GM23338 (cell line): ENCODE measurements around the gene TAS2R31. TPM values are rescaled to one million over a fixed set of nuclear protein-coding genes. Genes with fewer than 3 reads are reported as not detected.

Experiments
- ATAC-seq: fragments of 200-7000 bp; cut with Tn5 transposase; 3 replicates; pipeline ENCODE4 v1.9.1; 2020
- DNase-seq: peaks from one replicate; pipeline ENCODE4 v3.0.0-alpha.2; 2015; ENCODE audit warnings: low spot score
- H2AFZ ChIP-seq: fragments of 200-600 bp; sonication (generic); 2 replicates; pipeline ENCODE4 v1.8.0; 2016; ENCODE audit warnings: antibody characterized with exemption, mild to moderate bottlenecking, moderate library complexity
- H3F3A ChIP-seq: fragments of 200-600 bp; sonication (generic); replicated peaks from 2 replicates; pipeline ENCODE4 v1.8.0; 2017; ENCODE audit warnings: antibody characterized with exemption, mixed run types, low read depth
- H3K27ac ChIP-seq: fragments of 200-600 bp; sonication (generic); 2 replicates; pipeline ENCODE4 v1.6.1; 2016; ENCODE audit warnings: low read depth
- H3K27me3 ChIP-seq: fragments of 200-600 bp; sonication (generic); 2 replicates; pipeline ENCODE4 v1.8.0; 2016; ENCODE audit warnings: mild to moderate bottlenecking, mixed run types, moderate library complexity; ENCODE audit not compliant: insufficient read depth
- H3K36me3 ChIP-seq: fragments of 200-600 bp; sonication (generic); 2 replicates; pipeline ENCODE4 v1.8.0; 2016; ENCODE audit warnings: mild to moderate bottlenecking; ENCODE audit not compliant: insufficient read depth
- H3K4me1 ChIP-seq: fragments of 200-600 bp; sonication (generic); 2 replicates; pipeline ENCODE4 v1.8.0; 2016; ENCODE audit warnings: mild to moderate bottlenecking, moderate library complexity; ENCODE audit not compliant: insufficient read depth
- H3K4me2 ChIP-seq: fragments of 200-600 bp; sonication (generic); 2 replicates; pipeline ENCODE4 v1.7.1; 2017; ENCODE audit warnings: mixed run types
- H3K4me3 ChIP-seq: fragments of 200-600 bp; sonication (generic); 2 replicates; pipeline ENCODE4 v1.6.1; 2016; ENCODE audit warnings: mixed run types
- H3K79me2 ChIP-seq: fragments of 200-600 bp; sonication (generic); replicated peaks from 2 replicates; pipeline ENCODE4 v1.8.0; 2017; ENCODE audit warnings: mild to moderate bottlenecking; ENCODE audit not compliant: insufficient read depth
- H3K9me2 ChIP-seq: fragments of 200-600 bp; sonication (generic); 2 replicates; pipeline ENCODE4 v1.8.0; 2017; ENCODE audit not compliant: insufficient read depth
- H4K20me1 ChIP-seq: fragments of 200-600 bp; sonication (generic); replicated peaks from 2 replicates; pipeline ENCODE4 v1.8.0; 2017; ENCODE audit warnings: mild to moderate bottlenecking; ENCODE audit not compliant: insufficient read depth
- H3K27ac Mint-ChIP-seq: 2 replicates; pipeline ENCODE4 v1.8.0; 2020; ENCODE audit warnings: inconsistent platforms, mild to moderate bottlenecking, moderate library complexity, mixed read lengths
- H3K27me3 Mint-ChIP-seq: 3 replicates; pipeline ENCODE4 v1.8.0; 2022; ENCODE audit warnings: low read depth, mild to moderate bottlenecking, moderate library complexity, mixed read lengths, inconsistent platforms; ENCODE audit not compliant: insufficient read depth, poor library complexity
- H3K36me3 Mint-ChIP-seq: 3 replicates; pipeline ENCODE4 v1.8.0; 2021; ENCODE audit warnings: low read depth, mild to moderate bottlenecking, inconsistent platforms, moderate library complexity, mixed read lengths
- H3K4me1 Mint-ChIP-seq: 3 replicates; pipeline ENCODE4 v1.8.0; 2020; ENCODE audit warnings: mild to moderate bottlenecking, inconsistent platforms, mixed read lengths
- H3K4me3 Mint-ChIP-seq: 3 replicates; pipeline ENCODE4 v1.8.0; 2021; ENCODE audit warnings: moderate library complexity, mild to moderate bottlenecking, inconsistent platforms, mixed read lengths
- H3K9me3 Mint-ChIP-seq: 3 replicates; pipeline ENCODE4 v1.8.0; 2020; ENCODE audit warnings: moderate library complexity, mild to moderate bottlenecking, inconsistent platforms, mixed read lengths
- CREB1 ChIP-seq: fragments of 250-450 bp; sonication (Bioruptor Pico); IDR thresholded peaks from 2 replicates; pipeline ENCODE4 v1.5.0; 2020; ENCODE audit warnings: low read depth, mild to moderate bottlenecking, moderate library complexity
- CTCF ChIP-seq, 2 experiments: fragments of 200-600 bp in 1 of 2; sonication (generic) in 1 of 2; conservative IDR thresholded peaks; 2 replicates each; pipeline versions ENCODE4 v1.5.1 to v1.6.1; 2016 to 2017; ENCODE audit warnings: antibody characterized with exemption in 2 of 2, low read depth in 2 of 2, mild to moderate bottlenecking in 2 of 2, moderate library complexity in 1 of 2
- NANOG ChIP-seq: IDR thresholded peaks from 2 replicates; pipeline ENCODE4 v1.6.1; 2016; ENCODE audit warnings: antibody characterized with exemption, borderline replicate concordance
- POLR2AphosphoS5 ChIP-seq: IDR thresholded peaks from 2 replicates; pipeline ENCODE4 v1.6.1; 2016; ENCODE audit warnings: antibody characterized with exemption, low read depth
- ZNF114 ChIP-seq: fragments of 250-450 bp; sonication (Bioruptor Pico); IDR thresholded peaks from 2 replicates; pipeline ENCODE4 v1.5.0; 2020; ENCODE audit warnings: mild to moderate bottlenecking, moderate library complexity
- ZNF462 ChIP-seq: fragments of 250-450 bp; sonication (Bioruptor Pico); IDR thresholded peaks from 2 replicates; pipeline ENCODE4 v1.5.0; 2020; ENCODE audit warnings: mild to moderate bottlenecking, moderate library complexity
- polyA plus RNA-seq: library from polyadenylated mRNA; unstranded; fragments of >200 nt; fragmentation: Nextera tagmentation; extraction: Ambion mirVana; gene quantifications from 2 replicates; pipeline ENCODE4 v1.2.1, GENCODE V29; 2016
- total RNA-seq: library from RNA; depleted of rRNA; stranded (reverse); fragments of >200 nt; shearing (Covaris generic); gene quantifications from 2 replicates; pipeline ENCODE4 v1.2.3, GENCODE V29; 2014

Gene TAS2R31
- total and polyA plus RNA-seq, 2 experiments from 2014 or later = 12.9 TPM; not detected in 1

- TF ChIP-seq ZNF462 (CRISPR knock-in tag) (no peak), CTCF (conservative IDR thresholded peaks at IDR 0.05; ENCODE audit: low read depth in 2 of 2) (peak; percentile 61 to 74), CREB1 (CRISPR knock-in tag) (no peak)
These were observed 5.1 kb downstream of the TAS2R31 start (continued) for GRCh38 chr12:11026118-11026517.

GRCh38 chr12:11023387-11023786, 7.8 kb downstream of the TAS2R31 start:
- no peak for ATAC-seq
- H3K9me2 ChIP-seq = no peaks in the 10 kb centered on the region
- no peak overlapping the region for H3K27ac ChIP-seq
- peaks cover 5% of the 10 kb centered on the region for H3K9me3 Mint-ChIP-seq
- peaks cover 10% of the 10 kb centered on the region; the same call in 2 of the 3 replicates for H3K36me3 Mint-ChIP-seq
- no peak for DNase-seq
- no peak overlapping the region for H2AFZ ChIP-seq
- H3F3A ChIP-seq = no peaks in the 10 kb centered on the region
- no peak overlapping the region for H3K4me3 ChIP-seq
- no peak overlapping the region for H3K4me2 ChIP-seq
- no peak overlapping the region for H3K27ac Mint-ChIP-seq
- H3K36me3 ChIP-seq = no peaks in the 10 kb centered on the region
- no peaks in the 10 kb centered on the region for H3K27me3 Mint-ChIP-seq
- H3K79me2 ChIP-seq = no peaks in the 10 kb centered on the region
- H3K4me3 Mint-ChIP-seq = no peak overlapping the region
- peaks cover 4% of the 10 kb centered on the region; the same call in 1 of the 3 replicates for H3K4me1 Mint-ChIP-seq
- no peaks in the 10 kb centered on the region for H4K20me1 ChIP-seq
- no peaks in the 10 kb centered on the region for H3K4me1 ChIP-seq
- no peaks in the 10 kb centered on the region for H3K27me3 ChIP-seq
- TF ChIP-seq POLR2AphosphoS5 (no peak), NANOG (no peak), ZNF462 (CRISPR knock-in tag) (no peak), ZNF114 (CRISPR knock-in tag) (no peak)
